Measurements from ENCODE around the gene SBF2. TPM values are rescaled to one million over a fixed set of nuclear protein-coding genes. Genes with fewer than 3 reads are reported as not detected.

SBF2 gene
- total and polyA plus RNA-seq, 2 donors (not counting 3 experiments of a cell fraction or from before 2014, with no cell fraction given) = 15.4 to 42.4 TPM

- Histone ChIP-seq H3K79me2 (ENCODE audit: control insufficient read depth, insufficient read depth, low read length) (no peaks in the 10 kb centered on the region), H3K9ac (replicated peaks; ENCODE audit: extremely low read depth, insufficient read depth, low read length) (no peak overlapping the region), H3K4me1 (ENCODE audit: control insufficient read depth, extremely low read depth, insufficient read depth, low read length) (peaks cover 5% of the 10 kb centered on the region), H3K4me2 (ENCODE audit: insufficient read depth, low read length) (no peak overlapping the region), H3K4me3 (replicated peaks in 1 of 3; ENCODE audit: insufficient read depth in 1 of 3, low read depth in 1 of 3, low read length in 3 of 3) (no peak overlapping the region), H3K36me3 (ENCODE audit: control insufficient read depth in 2 of 2, extremely low read depth in 1 of 2, insufficient read depth in 2 of 2, low read length in 2 of 2) (no peaks in the 10 kb centered on the region), H2AFZ (ENCODE audit: low read depth, low read length) (no peak overlapping the region), H3K27ac (ENCODE audit: insufficient read depth, low read depth, low read length) (no peak overlapping the region), H3K9me1 (replicated peaks; ENCODE audit: control insufficient read depth, extremely low read depth, insufficient read depth, low read length) (no peaks in the 10 kb centered on the region), H4K20me1 (replicated peaks; ENCODE audit: control insufficient read depth, extremely low read depth, insufficient read depth, low read length) (no peaks in the 10 kb centered on the region), H3K9me3 (replicated peaks; ENCODE audit: control insufficient read depth, insufficient read depth, low read length) (no peaks in the 10 kb centered on the region), H3K27me3 (ENCODE audit: control insufficient read depth in 2 of 2, insufficient read depth in 2 of 2, low read length in 2 of 2) (no peaks in the 10 kb centered on the region)
- TF ChIP-seq GATA2 (IDR thresholded peaks at IDR 0.05; ENCODE audit: insufficient read depth, insufficient read length, low read depth, low read length) = no peak
- no peak for TF ChIP-seq MYC (IDR thresholded peaks at IDR 0.05; ENCODE audit: low read depth, low read length)
- TF ChIP-seq POLR2AphosphoS5 (IDR thresholded peaks at IDR 0.05; ENCODE audit: insufficient read depth, low read depth, low read length) = no peak
- no peak for TF ChIP-seq POLR2A (IDR thresholded peaks at IDR 0.05; ENCODE audit: low read depth, low read length)
- no peak for TF ChIP-seq MAX (IDR thresholded peaks at IDR 0.05; ENCODE audit: insufficient read depth, insufficient read length)
- TF ChIP-seq CTCF (IDR thresholded peaks at IDR 0.05; ENCODE audit: extremely low read depth in 1 of 2, insufficient read depth in 1 of 2, low read depth in 1 of 2, low read length in 2 of 2) = no peak
- TF ChIP-seq JUN (IDR thresholded peaks at IDR 0.05; ENCODE audit: borderline replicate concordance, insufficient read depth, insufficient read length, low read depth) = no peak
- no peak for TF ChIP-seq EZH2 (IDR thresholded peaks at IDR 0.05; ENCODE audit: borderline replicate concordance, low read depth, low read length, severe bottlenecking)
- no peak for TF ChIP-seq FOS (IDR thresholded peaks at IDR 0.05; ENCODE audit: borderline replicate concordance, insufficient read depth, low read length)
- POLR2A ChIA-PET = interaction anchor here (0.7 kb wide), 1 partner anchor 96 kb away, joined by 4 read pairs; no protein-coding TSS in a partner anchor
- FAIRE-seq (no peak), DNase-seq (ENCODE audit: low read depth, low spot score) (no peak)
- intact Hi-C loops (cut with micrococcal nuclease) (no loop called here), dilution Hi-C loops (cut with MboI; ENCODE audit: extremely low pct_ligation_motif_present, low sequenced_read_pairs) (no loop called here)
- CTCF ChIA-PET = no interaction called here
- BruUV-seq (replicated peaks) = no TSS peak
Observed at GRCh38 chr11:9899676-9900075, 394.3 kb downstream of the SBF2 start.
